Pancreas (tissue), 10 donors: ENCODE data around the gene PIM1. TPM values are rescaled to one million over a fixed set of nuclear protein-coding genes. Genes with fewer than 3 reads are reported as not detected.

ENCODE experiments used
- ATAC-seq, 4 donors: fragments of 200-7000 bp; cut with Tn5 transposase; one replicate each; pipeline versions ENCODE4 v1.8.0 to v1.9.1; 2020; ENCODE audit warnings: mild to moderate bottlenecking in 4 of 4, moderate library complexity in 4 of 4
- DNase-seq, 6 donors: peaks; one replicate each; pipeline ENCODE4 v3.0.0-alpha.2; 2020
- FAIRE-seq: peaks from 2 replicates; lab custom pipeline; 2012; peaks lifted over from hg19 to GRCh38; lab: Jason Lieb, UNC
- H3K27ac ChIP-seq, 4 donors: fragments of 200-600 bp; sonication (generic); 1 replicate in 3 of 4; 2 replicates in 1 of 4; pipeline versions ENCODE4 v1.5.0 to v1.8.0; 2020
- H3K27me3 ChIP-seq, 4 donors: fragments of 200-600 bp; one replicate each; pipeline ENCODE4 v1.8.0; 2021
- H3K36me3 ChIP-seq, 3 donors: fragments of 200-600 bp; sonication (generic) in 1 of 3; one replicate each; pipeline versions ENCODE4 v1.5.0 to v1.8.0; 2020 to 2021
- H3K4me1 ChIP-seq, 3 donors: fragments of 200-600 bp; one replicate each; pipeline ENCODE4 v1.8.0; 2021
- H3K4me3 ChIP-seq, 4 donors: fragments of 200-600 bp; sonication (generic) in 2 of 4; one replicate each; pipeline versions ENCODE4 v1.5.0 to v1.8.0; 2020 to 2021
- H3K9me3 ChIP-seq, 4 donors: fragments of 200-600 bp; one replicate each; pipeline ENCODE4 v1.8.0; 2021
- WGBS, 2 donors: extraction: QIAGEN DNeasy Blood & Tissue Kit; methylation state at CpG; one replicate each; pipeline ENCODE4 v1.1.7; 2013; 5-methylcytosine and 5-hydroxymethylcytosine counted together
- intact Hi-C, 3 donors: fragments of 100-400 bp; cut with DNase I; formaldehyde crosslinking; loops; one replicate each; pipeline versions ENCODE4 v1.11.1 to v1.14.2; 2022
- polyA plus RNA-seq, 2 donors: library from polyadenylated mRNA; stranded (reverse); fragments of 200-250 nt; gene quantifications; one replicate each; pipeline ENCODE4 v1.2.3, GENCODE V29; 2013
- total RNA-seq, 6 donors: library from RNA; stranded (reverse); fragmentation: NEBNext Ultra II Directional in 4 of 6; extraction: Animal tissue kit (Norgen Biotek cat#: 25700) in 4 of 6; gene quantifications; one replicate each; pipeline versions ENCODE4 v1.2.1 to v1.2.4, GENCODE V29; 2021 to 2023
- TF ChIP-seq, protein P1 (sequence below), 4 donors: fragments of 200-600 bp; sonication (generic) in 3 of 4; IDR thresholded peaks; one replicate each; pipeline versions ENCODE4 v1.5.0 to v1.8.0; 2021; ENCODE audit warnings: antibody characterized with exemption in 4 of 4
- donor health status: healthy with polysubstance abuse.
- donor health status: DM: no; HTN: no; CAD: no; lungs with moderate emphysema.
- donor health status: DM: no; HTN: no; CAD: no.
- donor health status: control.
- donor health status: control.
- donor health status: Bipolar disorder and iron deficiency.
- donor health status: DM: yes; HTN: yes; CAD: no.
- donor health status: DM: no; HTN: no; CAD: no.
- donor health status: DM: no; HTN: no; CAD: no.
- donor health status: DM: yes; HTN: yes; CAD: no.

The PIM1 gene
- total and polyA plus RNA-seq, 8 donors, result 7.5 to 25.3 (median 14.1) TPM

GRCh38 chr6:37205175-37205996, 35.4 kb downstream of the PIM1 start:
- Histone ChIP-seq H3K27ac (no peak overlapping the region), H3K36me3 (no peaks in the 10 kb centered on the region), H3K9me3 (no peaks in the 10 kb centered on the region), H3K27me3 (no peaks in the 10 kb centered on the region), H3K4me1 (no peaks in the 10 kb centered on the region), H3K4me3 (no peak overlapping the region)
- TF ChIP-seq, protein P1, sequence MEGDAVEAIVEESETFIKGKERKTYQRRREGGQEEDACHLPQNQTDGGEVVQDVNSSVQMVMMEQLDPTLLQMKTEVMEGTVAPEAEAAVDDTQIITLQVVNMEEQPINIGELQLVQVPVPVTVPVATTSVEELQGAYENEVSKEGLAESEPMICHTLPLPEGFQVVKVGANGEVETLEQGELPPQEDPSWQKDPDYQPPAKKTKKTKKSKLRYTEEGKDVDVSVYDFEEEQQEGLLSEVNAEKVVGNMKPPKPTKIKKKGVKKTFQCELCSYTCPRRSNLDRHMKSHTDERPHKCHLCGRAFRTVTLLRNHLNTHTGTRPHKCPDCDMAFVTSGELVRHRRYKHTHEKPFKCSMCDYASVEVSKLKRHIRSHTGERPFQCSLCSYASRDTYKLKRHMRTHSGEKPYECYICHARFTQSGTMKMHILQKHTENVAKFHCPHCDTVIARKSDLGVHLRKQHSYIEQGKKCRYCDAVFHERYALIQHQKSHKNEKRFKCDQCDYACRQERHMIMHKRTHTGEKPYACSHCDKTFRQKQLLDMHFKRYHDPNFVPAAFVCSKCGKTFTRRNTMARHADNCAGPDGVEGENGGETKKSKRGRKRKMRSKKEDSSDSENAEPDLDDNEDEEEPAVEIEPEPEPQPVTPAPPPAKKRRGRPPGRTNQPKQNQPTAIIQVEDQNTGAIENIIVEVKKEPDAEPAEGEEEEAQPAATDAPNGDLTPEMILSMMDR (IDR thresholded peaks at IDR 0.05), result no peak
- no peak for DNase-seq
- FAIRE-seq, result no peak
- ATAC-seq, result no peak
- intact Hi-C loops, result loop anchor here in 2 of 3 donors (5.0 to 10.0 kb wide), 3 partner anchors 151 to 431 kb away; no protein-coding TSS in a partner anchor
- WGBS, 2 donors, result 80 to 87% methylated on average over 13 of the region's 13 CpGs

DNA sequence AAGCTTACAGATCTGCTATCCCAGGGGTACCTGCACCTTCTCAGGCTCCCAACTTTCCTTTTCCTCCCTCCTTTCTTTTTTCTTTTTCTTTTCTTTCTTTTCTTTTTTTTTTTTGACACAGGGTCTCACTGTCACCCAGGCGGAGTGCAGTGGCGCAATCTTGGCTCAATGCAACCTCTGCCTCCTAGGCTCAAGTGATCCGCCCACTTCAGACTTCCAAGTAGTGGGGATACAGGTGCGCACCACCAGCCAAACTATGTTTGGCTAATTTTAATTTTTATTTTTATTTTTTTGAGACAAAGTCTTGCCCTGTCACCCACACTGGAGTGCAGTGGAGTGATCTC, 36.0 kb downstream of the PIM1 start:
- FAIRE-seq (no peak), DNase-seq (no peak), ATAC-seq (no peak)
- intact Hi-C loops, result loop anchor here in 2 of 3 donors (5.0 to 10.0 kb wide), 3 partner anchors 151 to 431 kb away; no protein-coding TSS in a partner anchor
- WGBS, 2 donors, result 93 to 98% methylated on average over 4 of the region's 4 CpGs
- no peak overlapping the region for H3K4me3 ChIP-seq
- H3K9me3 ChIP-seq, result no peaks in the 10 kb centered on the region
- H3K27ac ChIP-seq, result no peak overlapping the region
- no peaks in the 10 kb centered on the region for H3K4me1 ChIP-seq
- TF ChIP-seq, protein P1 (IDR thresholded peaks at IDR 0.05), result no peak
- no peaks in the 10 kb centered on the region for H3K27me3 ChIP-seq
- H3K36me3 ChIP-seq, result no peaks in the 10 kb centered on the region

- H3K27me3 ChIP-seq, result no peaks in the 10 kb centered on the region
- DNase-seq, result no peak
- H3K36me3 ChIP-seq, result no peaks in the 10 kb centered on the region
- no peak for FAIRE-seq
- WGBS, 2 donors, result 87 to 91% methylated on average over 9 of the region's 9 CpGs
- H3K27ac ChIP-seq, result no peak overlapping the region
- TF ChIP-seq, protein P1 (IDR thresholded peaks at IDR 0.05), result no peak
- H3K4me3 ChIP-seq, result no peak overlapping the region
- H3K4me1 ChIP-seq, result no peaks in the 10 kb centered on the region
- no peak for ATAC-seq
- intact Hi-C loops, result loop anchor here in 2 of 3 donors (5.0 to 10.0 kb wide), 3 partner anchors 152 to 432 kb away; no protein-coding TSS in a partner anchor
- H3K9me3 ChIP-seq, result no peaks in the 10 kb centered on the region
Observed at GRCh38 chr6:37206622-37207021, 36.7 kb downstream of the PIM1 start.

- no peaks in the 10 kb centered on the region for H3K9me3 ChIP-seq
- H3K27me3 ChIP-seq, result no peaks in the 10 kb centered on the region
- H3K27ac ChIP-seq, result no peak overlapping the region
- 62 to 69% methylated on average over 7 of the region's 7 CpGs for WGBS, 2 donors
- TF ChIP-seq, protein P1 (IDR thresholded peaks at IDR 0.05), result peak; percentile 25 to 67 (median 52)
- H3K4me1 ChIP-seq, result no peaks in the 10 kb centered on the region
- ATAC-seq, result peak; percentile 53 to 83 (median 81)
- H3K36me3 ChIP-seq, result no peaks in the 10 kb centered on the region
- H3K4me3 ChIP-seq, result no peak overlapping the region
- peak; percentile 67 to 89 (median 84) for DNase-seq
- intact Hi-C loops, result loop anchor here in 2 of 3 donors (5.0 to 10.0 kb wide), 3 partner anchors 153 to 433 kb away; no protein-coding TSS in a partner anchor
- no peak for FAIRE-seq
Observed at GRCh38 chr6:37207903-37208456, 38.0 kb downstream of the PIM1 start.
